ENCODE measurements around the gene CEP112. TPM values are rescaled to one million over a fixed set of nuclear protein-coding genes. Genes with fewer than 3 reads are reported as not detected.
"Not testable (repeated sequence)": the region's sequence is repeated elsewhere in the genome, so short reads cannot be mapped to it uniquely, and the experiment has no call there.

The CEP112 gene
- total and polyA plus RNA-seq, 7 experiments from 2014 or later = 0.08 to 2.5 (median 0.66) TPM; not detected in 1

DNA sequence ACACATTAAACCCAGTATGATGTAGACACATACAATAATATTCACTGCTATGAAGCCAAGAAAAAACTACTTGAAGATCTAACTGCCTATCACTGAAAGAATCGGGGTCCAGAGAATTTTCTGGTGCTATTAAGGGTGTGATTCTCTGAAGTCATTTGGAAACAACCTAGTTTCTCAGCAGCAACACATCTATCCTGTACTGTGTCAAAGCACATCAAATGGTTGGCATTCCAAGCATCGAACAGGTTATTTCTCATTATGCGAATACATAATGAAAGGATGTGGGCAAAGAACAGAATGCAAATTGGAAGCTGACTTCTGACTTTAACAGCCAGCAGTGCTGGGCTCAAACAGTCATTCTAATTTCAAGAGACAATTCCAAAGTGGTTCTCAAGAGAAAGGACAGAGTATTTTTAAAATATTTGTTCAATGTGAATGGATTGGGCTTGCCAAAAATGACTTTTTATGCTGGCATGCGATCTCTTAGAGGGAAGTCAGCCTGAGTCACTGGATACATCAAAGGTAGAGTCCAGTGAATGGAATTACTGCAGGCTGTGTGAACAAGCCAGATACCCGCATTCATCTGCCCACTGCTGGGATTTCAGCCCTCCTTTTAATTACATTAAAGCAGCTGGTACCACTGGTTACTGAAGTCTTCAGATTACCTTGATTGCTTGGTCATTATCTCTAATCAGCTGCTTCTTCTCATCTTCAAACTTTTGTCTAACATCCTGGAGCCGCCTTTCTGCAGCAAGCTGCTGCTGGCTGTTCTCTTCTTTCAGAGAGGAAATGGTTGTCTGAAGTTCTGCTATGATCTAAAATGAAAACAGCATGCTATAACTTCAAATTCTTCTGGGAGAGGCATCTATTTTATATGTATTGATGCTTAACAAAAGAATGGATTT, 449.3 kb downstream of the CEP112 start:
- Histone ChIP-seq H3K27ac (ENCODE audit: low read depth, low read length) (no peak overlapping the region), H3K4me3 (ENCODE audit: low read length) (no peak overlapping the region), H3K36me3 (ENCODE audit: control insufficient read depth in 2 of 3, insufficient read depth in 3 of 3, low read length in 3 of 3) (no peaks in the 10 kb centered on the region), H3K4me1 (ENCODE audit: control insufficient read depth in 2 of 2, insufficient read depth in 2 of 2, low read length in 2 of 2) (peaks cover 0 to 24% of the 10 kb centered on the region in 2 donors), H3K27me3 (ENCODE audit: control insufficient read depth in 2 of 2, insufficient read depth in 2 of 2, low read length in 2 of 2) (no peaks in the 10 kb centered on the region), H3K9me3 (ENCODE audit: control insufficient read depth in 2 of 3, low read length in 3 of 3) (no peaks in the 10 kb centered on the region)
- peaks cover 0 to 11% (median 2%) of the 10 kb centered on the region in 11 donors for H3K9me3 Mint-ChIP-seq
- H3K27ac Mint-ChIP-seq = peak overlapping the region in 8 of 9 donors; percentile 3 to 81 (median 54)
- ATAC-seq (no peak), DNase-seq (peak in 5 of 9 donors; percentile 21 to 37 (median 30))
- CTCF ChIA-PET = no interaction called here
- H3K4me3 Mint-ChIP-seq = peak overlapping the region in 8 of 10 donors; percentile 57 to 81 (median 69)
- intact Hi-C loops (cut with micrococcal nuclease) = loop anchor here in 1 of 2 donors (1.0 to 2.0 kb wide), 2 partner anchors 8 to 182 kb away; partner anchors contain the start of gene AXIN2
- POLR2A ChIA-PET = interaction anchor here (0.6 to 2.4 kb wide), 2 partner anchors 11 to 184 kb away, joined by 3 to 7 read pairs; no protein-coding TSS in a partner anchor
- peaks cover 8 to 33% (median 26%) of the 10 kb centered on the region in 7 donors for H3K4me1 Mint-ChIP-seq
- peaks cover 0 to 3% (median 0%) of the 10 kb centered on the region in 5 donors for H3K27me3 Mint-ChIP-seq
- H3K36me3 Mint-ChIP-seq = peaks cover 0 to 3% (median 0%) of the 10 kb centered on the region in 5 donors

DNA sequence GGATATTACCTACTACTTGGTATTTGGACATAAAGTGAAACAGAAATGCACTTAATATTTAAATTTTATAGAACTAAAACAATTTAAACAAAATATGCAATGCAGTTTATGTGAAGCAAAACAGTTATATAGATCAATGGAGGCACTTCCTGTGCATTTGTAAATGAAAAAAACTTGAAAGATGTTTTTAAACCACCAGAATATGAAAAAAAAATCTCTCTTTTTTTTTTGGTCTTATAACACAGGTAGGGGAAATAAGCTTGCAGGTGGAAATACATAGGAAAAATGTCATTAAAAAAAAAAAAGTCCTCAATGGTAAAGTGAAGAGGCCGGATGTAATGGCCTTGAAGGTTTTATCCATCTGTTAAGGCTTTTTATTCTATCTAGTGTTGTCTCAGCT, 450.2 kb downstream of the CEP112 start:
- no peak overlapping the region for H3K27ac ChIP-seq (ENCODE audit: low read depth, low read length)
- H3K27me3 Mint-ChIP-seq = no peaks in the 10 kb centered on the region
- H3K4me3 ChIP-seq (ENCODE audit: low read length) = no peak overlapping the region
- H3K27me3 ChIP-seq (ENCODE audit: control insufficient read depth in 2 of 2, insufficient read depth in 2 of 2, low read length in 2 of 2) = no peaks in the 10 kb centered on the region
- peak overlapping the region in 8 of 10 donors; percentile 37 to 81 (median 62) for H3K4me3 Mint-ChIP-seq
- ChIA-PET POLR2A (interaction anchor here (0.7 to 2.4 kb wide), 2 partner anchors 8 to 183 kb away, joined by 3 to 7 read pairs; no protein-coding TSS in a partner anchor), CTCF (no interaction called here)
- no peaks in the 10 kb centered on the region for H3K36me3 ChIP-seq (ENCODE audit: control insufficient read depth in 2 of 3, insufficient read depth in 3 of 3, low read length in 3 of 3)
- H3K4me1 Mint-ChIP-seq = peaks cover 8 to 33% (median 26%) of the 10 kb centered on the region in 7 donors
- ATAC-seq = peak; percentile 24
- H3K9me3 ChIP-seq (ENCODE audit: control insufficient read depth in 2 of 3, low read length in 3 of 3) = no peaks in the 10 kb centered on the region
- DNase-seq = peak in 6 of 9 donors; percentile 40 to 68 (median 60)
- peaks cover 0 to 24% of the 10 kb centered on the region in 2 donors for H3K4me1 ChIP-seq (ENCODE audit: control insufficient read depth in 2 of 2, insufficient read depth in 2 of 2, low read length in 2 of 2)
- peak overlapping the region in 4 of 9 donors; percentile 21 to 81 (median 38) for H3K27ac Mint-ChIP-seq
- peaks cover 0 to 11% (median 2%) of the 10 kb centered on the region in 11 donors for H3K9me3 Mint-ChIP-seq
- intact Hi-C loops (cut with micrococcal nuclease) = loop anchor here in 1 of 2 donors (1.0 to 2.0 kb wide), 2 partner anchors 9 to 181 kb away; partner anchors contain the start of gene AXIN2
- H3K36me3 Mint-ChIP-seq = peaks cover 0 to 3% (median 0%) of the 10 kb centered on the region in 5 donors

DNA sequence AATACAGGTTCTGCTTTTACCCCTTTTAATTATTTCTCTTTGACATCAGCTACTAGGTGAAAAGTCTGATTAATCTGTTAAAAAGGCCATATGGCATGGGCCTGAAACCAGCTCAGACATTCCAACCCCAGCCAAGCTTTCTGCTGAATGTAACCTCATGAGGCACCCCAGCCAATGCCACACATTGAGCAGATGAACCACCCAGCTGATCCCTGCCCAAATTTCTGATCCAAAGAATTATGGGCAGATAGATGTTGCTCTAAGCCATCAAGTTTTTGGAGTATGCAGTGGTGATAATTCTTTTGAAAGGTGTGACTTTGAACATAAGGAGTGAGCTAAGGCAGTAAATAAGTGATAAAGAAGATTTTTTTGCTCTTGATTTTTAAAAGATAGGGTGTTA, 452.9 kb downstream of the CEP112 start:
- peaks cover 0 to 3% (median 0%) of the 10 kb centered on the region in 5 donors for H3K36me3 Mint-ChIP-seq
- Histone ChIP-seq H3K36me3 (ENCODE audit: control insufficient read depth in 2 of 3, insufficient read depth in 3 of 3, low read length in 3 of 3) (no peaks in the 10 kb centered on the region), H3K9me3 (ENCODE audit: control insufficient read depth in 2 of 3, low read length in 3 of 3) (no peaks in the 10 kb centered on the region), H3K27ac (ENCODE audit: low read depth, low read length) (no peak overlapping the region), H3K4me3 (ENCODE audit: low read length) (no peak overlapping the region), H3K4me1 (ENCODE audit: control insufficient read depth in 2 of 2, insufficient read depth in 2 of 2, low read length in 2 of 2) (peaks cover 0 to 24% of the 10 kb centered on the region in 2 donors), H3K27me3 (ENCODE audit: control insufficient read depth in 2 of 2, insufficient read depth in 2 of 2, low read length in 2 of 2) (no peaks in the 10 kb centered on the region)
- no peak overlapping the region for H3K27ac Mint-ChIP-seq
- H3K9me3 Mint-ChIP-seq = peaks cover 0 to 11% (median 2%) of the 10 kb centered on the region in 11 donors
- DNase-seq (no peak), ATAC-seq (no peak)
- H3K4me3 Mint-ChIP-seq = no peak overlapping the region
- peaks cover 8 to 31% (median 26%) of the 10 kb centered on the region in 7 donors for H3K4me1 Mint-ChIP-seq
- POLR2A ChIA-PET = no interaction called here
- H3K27me3 Mint-ChIP-seq = peaks cover 0 to 1% (median 0%) of the 10 kb centered on the region in 5 donors
- intact Hi-C loops (cut with micrococcal nuclease) = no loop called here
- CTCF ChIA-PET = no interaction called here

DNA sequence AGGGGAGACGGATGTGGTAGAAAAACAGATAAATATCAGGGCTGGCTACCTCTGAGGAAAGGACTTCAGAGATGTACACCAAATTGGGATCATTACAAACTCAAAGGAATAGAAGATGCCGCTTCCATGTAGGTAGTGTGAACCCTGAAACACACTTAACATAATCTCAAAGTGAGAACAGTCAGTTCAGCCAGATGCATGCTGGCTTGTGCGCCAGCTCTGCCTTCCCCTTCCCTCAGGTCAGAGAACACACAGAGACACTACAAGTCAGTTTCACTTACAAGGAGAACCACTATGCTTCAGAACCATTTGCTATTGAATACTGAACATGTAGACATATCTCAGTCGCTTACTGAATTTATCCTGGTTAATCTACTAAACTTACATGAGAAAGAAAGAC, 454.5 kb downstream of the CEP112 start:
- no peak overlapping the region for H3K27ac Mint-ChIP-seq

DNA sequence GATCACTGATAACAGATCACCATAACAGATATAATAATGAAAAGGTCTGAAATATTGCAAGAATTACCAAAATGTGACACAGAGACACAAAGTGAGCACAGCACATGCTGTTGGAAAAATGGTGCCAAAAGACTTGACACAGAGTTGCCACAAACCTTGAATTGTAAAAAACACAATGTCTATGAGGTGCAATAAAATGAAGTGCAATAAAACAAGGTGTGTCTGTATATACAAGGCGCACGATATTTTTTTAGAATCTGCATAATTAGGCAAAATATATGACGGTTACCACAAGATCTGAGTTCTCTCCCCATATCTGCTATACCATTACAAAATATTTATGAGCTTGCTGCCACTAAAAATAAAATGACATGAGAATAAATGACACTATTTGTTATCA, 458.6 kb downstream of the CEP112 start:
- DNase-seq (no peak), ATAC-seq (no peak)
- H3K4me1 ChIP-seq (ENCODE audit: control insufficient read depth in 2 of 2, insufficient read depth in 2 of 2, low read length in 2 of 2) = peaks cover 0 to 20% of the 10 kb centered on the region in 2 donors
- no peaks in the 10 kb centered on the region for H3K9me3 ChIP-seq (ENCODE audit: control insufficient read depth in 2 of 3, low read length in 3 of 3)
- no peak overlapping the region for H3K4me3 ChIP-seq (ENCODE audit: low read length)
- Mint-ChIP-seq H3K4me1 (peaks cover 6 to 32% (median 26%) of the 10 kb centered on the region in 7 donors), H3K27me3 (peaks cover 0 to 1% (median 0%) of the 10 kb centered on the region in 5 donors), H3K9me3 (peaks cover 0 to 7% (median 0%) of the 10 kb centered on the region in 11 donors), H3K27ac (peak overlapping the region in 1 of 9 donors; percentile 5), H3K4me3 (peak overlapping the region in 1 of 10 donors; percentile 19), H3K36me3 (no peaks in the 10 kb centered on the region)
- ChIA-PET POLR2A (interaction anchor here (0.7 kb wide), 1 partner anchor 9 kb away, joined by 3 read pairs; no protein-coding TSS in a partner anchor), CTCF (no interaction called here)
- H3K36me3 ChIP-seq (ENCODE audit: control insufficient read depth in 2 of 3, insufficient read depth in 3 of 3, low read length in 3 of 3) = no peaks in the 10 kb centered on the region
- intact Hi-C loops (cut with micrococcal nuclease) = no loop called here
- no peak overlapping the region for H3K27ac ChIP-seq (ENCODE audit: low read depth, low read length)
- H3K27me3 ChIP-seq (ENCODE audit: control insufficient read depth in 2 of 2, insufficient read depth in 2 of 2, low read length in 2 of 2) = no peaks in the 10 kb centered on the region

More for the DNA sequence above, 454.5 kb downstream of the CEP112 start:
- CTCF ChIA-PET = no interaction called here
- peaks cover 0 to 1% (median 0%) of the 10 kb centered on the region in 5 donors for H3K27me3 Mint-ChIP-seq
- DNase-seq (no peak), ATAC-seq (no peak)
- peaks cover 0 to 11% (median 2%) of the 10 kb centered on the region in 11 donors for H3K9me3 Mint-ChIP-seq
- H3K4me3 Mint-ChIP-seq = no peak overlapping the region
- POLR2A ChIA-PET = no interaction called here
- no peak overlapping the region for H3K27ac ChIP-seq (ENCODE audit: low read depth, low read length)
- no peaks in the 10 kb centered on the region for H3K9me3 ChIP-seq (ENCODE audit: control insufficient read depth in 2 of 3, low read length in 3 of 3)
- no peaks in the 10 kb centered on the region for H3K27me3 ChIP-seq (ENCODE audit: control insufficient read depth in 2 of 2, insufficient read depth in 2 of 2, low read length in 2 of 2)
- H3K36me3 ChIP-seq (ENCODE audit: control insufficient read depth in 2 of 3, insufficient read depth in 3 of 3, low read length in 3 of 3) = no peaks in the 10 kb centered on the region
- H3K4me3 ChIP-seq (ENCODE audit: low read length) = no peak overlapping the region
- peaks cover 0 to 18% of the 10 kb centered on the region in 2 donors for H3K4me1 ChIP-seq (ENCODE audit: control insufficient read depth in 2 of 2, insufficient read depth in 2 of 2, low read length in 2 of 2)
- H3K36me3 Mint-ChIP-seq = peaks cover 0 to 3% (median 0%) of the 10 kb centered on the region in 5 donors
- intact Hi-C loops (cut with micrococcal nuclease) = no loop called here
- H3K4me1 Mint-ChIP-seq = peaks cover 9 to 34% (median 28%) of the 10 kb centered on the region in 7 donors

DNA sequence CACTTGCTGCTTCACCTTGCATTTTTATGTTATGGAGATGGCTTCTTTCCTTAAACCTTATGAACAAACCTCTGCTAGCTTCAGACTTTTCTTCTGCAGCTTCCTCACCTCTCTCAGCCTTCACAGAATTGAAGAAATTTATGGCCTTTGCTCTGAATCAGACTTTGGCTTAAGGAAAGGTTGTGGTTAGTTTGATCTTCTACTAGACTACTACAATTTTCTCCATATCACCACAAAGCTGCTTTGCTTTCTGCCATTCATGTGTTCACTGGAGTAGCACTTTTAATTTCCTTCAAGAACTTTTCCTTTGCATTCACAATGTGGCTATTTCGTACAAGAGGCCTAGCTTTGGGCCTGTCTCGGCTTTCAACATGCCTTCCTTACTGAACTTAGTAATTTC, 459.3 kb downstream of the CEP112 start:
- Mint-ChIP-seq H3K4me1 (peaks cover 6 to 32% (median 26%) of the 10 kb centered on the region in 7 donors), H3K27ac (peak overlapping the region in 4 of 9 donors; percentile 5 to 51 (median 36)), H3K4me3 (peak overlapping the region in 4 of 10 donors; percentile 9 to 64 (median 34))
- H3K36me3 Mint-ChIP-seq; H3K27me3 ChIP-seq (ENCODE audit: control insufficient read depth in 2 of 2, insufficient read depth in 2 of 2, low read length in 2 of 2); POLR2A ChIA-PET; ATAC-seq; H3K27me3 Mint-ChIP-seq; H3K36me3 ChIP-seq (ENCODE audit: control insufficient read depth in 2 of 3, insufficient read depth in 3 of 3, low read length in 3 of 3); H3K4me3 ChIP-seq (ENCODE audit: low read length); intact Hi-C loops (cut with micrococcal nuclease); H3K9me3 ChIP-seq (ENCODE audit: control insufficient read depth in 2 of 3, low read length in 3 of 3); H3K27ac ChIP-seq (ENCODE audit: low read depth, low read length); H3K9me3 Mint-ChIP-seq; CTCF ChIA-PET: not testable (repeated sequence)
- peaks cover 0 to 20% of the 10 kb centered on the region in 2 donors for H3K4me1 ChIP-seq (ENCODE audit: control insufficient read depth in 2 of 2, insufficient read depth in 2 of 2, low read length in 2 of 2)
- DNase-seq = peak in 3 of 9 donors; percentile 14 to 27 (median 26)
